Suprapubic skin (tissue), 4 donors: Measurements from ENCODE around the gene DIAPH1. TPM values are rescaled to one million over a fixed set of nuclear protein-coding genes. Genes with fewer than 3 reads are reported as not detected.

ENCODE experiments used
- DNase-seq, 2 donors: peaks; one replicate each; pipeline ENCODE4 v3.0.0-alpha.2; 2019; ENCODE audit warnings: low spot score in 2 of 2
- H3K27ac ChIP-seq: fragments of 200-600 bp; sonication (generic); one replicate; pipeline ENCODE4 v1.5.1; 2019
- H3K27me3 ChIP-seq: fragments of 200-600 bp; sonication (generic); one replicate; pipeline ENCODE4 v1.5.1; 2019
- H3K36me3 ChIP-seq: fragments of 200-600 bp; sonication (generic); one replicate; pipeline ENCODE4 v1.5.1; 2019
- H3K4me1 ChIP-seq: fragments of 200-600 bp; sonication (generic); one replicate; pipeline ENCODE4 v1.5.1; 2019
- H3K4me3 ChIP-seq: fragments of 200-600 bp; sonication (generic); one replicate; pipeline ENCODE4 v1.5.1; 2019; ENCODE audit warnings: mild to moderate bottlenecking
- H3K9me3 ChIP-seq: fragments of 200-600 bp; sonication (generic); one replicate; pipeline ENCODE4 v1.5.1; 2019
- CTCF ChIP-seq, 2 donors: fragments of 200-600 bp in 1 of 2; fragments of 450-650 bp in 1 of 2; sonication (generic) in 1 of 2; IDR thresholded peaks; one replicate each; pipeline ENCODE4 v1.5.1; 2016 to 2019; ENCODE audit warnings: antibody characterized with exemption in 2 of 2, mild to moderate bottlenecking in 1 of 2, moderate library complexity in 1 of 2
- EP300 ChIP-seq: sonication (generic); formaldehyde crosslinking; IDR thresholded peaks from one replicate; pipeline ENCODE4 v1.6.1; 2017; ENCODE audit warnings: antibody characterized with exemption
- POLR2A ChIP-seq, 2 donors: fragments of 450-650 bp; IDR thresholded peaks; one replicate each; pipeline ENCODE4 v1.6.1; 2017; ENCODE audit warnings: antibody characterized with exemption in 2 of 2, mild to moderate bottlenecking in 2 of 2, moderate library complexity in 2 of 2
- POLR2AphosphoS5 ChIP-seq, 3 donors: sonication (generic); formaldehyde crosslinking; IDR thresholded peaks; one replicate each; pipeline ENCODE4 v1.6.1; 2017; ENCODE audit warnings: antibody characterized with exemption in 3 of 3
- WGBS: methylation state at CpG from one replicate; pipeline ENCODE4 v1.1.5; 2018; 5-methylcytosine and 5-hydroxymethylcytosine counted together
- total RNA-seq, 4 donors: library from RNA; depleted of rRNA; stranded (reverse); fragments of >200 nt; gene quantifications; one replicate each; pipeline ENCODE4 v1.1.0, GENCODE V29; 2016

Gene DIAPH1
- total RNA-seq, 4 donors from 2014 or later, result 83.0 to 115 (median 95.1) TPM

- 18% methylated on average over 9 of the region's 9 CpGs for WGBS
- TF ChIP-seq CTCF (IDR thresholded peaks at IDR 0.05) (peak; percentile 70 to 89), EP300 (no peak), POLR2AphosphoS5 (IDR thresholded peaks at IDR 0.05) (peak in 2 of 3 donors; percentile 84 to 91), POLR2A (IDR thresholded peaks at IDR 0.05) (no peak)
- Histone ChIP-seq H3K4me3 (peak overlapping the region; percentile 13), H3K9me3 (no peaks in the 10 kb centered on the region), H3K4me1 (peaks cover 54% of the 10 kb centered on the region), H3K27ac (peak overlapping the region; percentile 91), H3K27me3 (no peaks in the 10 kb centered on the region), H3K36me3 (peaks cover 9% of the 10 kb centered on the region)
- DNase-seq, result peak; percentile 91 to 92
Measured at GRCh38 chr5:141560725-141561483, 57.9 kb downstream of the DIAPH1 start.

DNA sequence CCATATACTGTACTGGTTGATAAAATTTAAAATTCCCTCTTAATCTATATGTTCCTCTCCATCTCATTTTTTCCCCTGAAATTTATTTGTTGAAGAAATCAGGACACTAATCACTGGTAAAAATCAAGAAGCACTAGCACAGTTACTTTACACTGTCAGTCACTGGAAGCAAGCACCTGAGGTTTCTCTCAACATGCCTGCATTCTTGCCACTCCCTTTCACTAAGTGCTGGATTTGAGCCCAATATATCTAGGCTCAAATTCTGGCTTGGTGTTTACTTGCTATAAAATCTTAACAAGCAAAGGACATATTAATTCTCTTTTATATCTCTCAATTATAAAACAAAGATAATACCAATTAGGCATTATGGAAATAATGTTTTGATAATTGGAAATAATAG, 58.6 kb downstream of the DIAPH1 start:
- DNase-seq, result no peak
- H3K36me3 ChIP-seq, result peaks cover 10% of the 10 kb centered on the region
- peak overlapping the region; percentile 13 for H3K4me3 ChIP-seq
- peaks cover 54% of the 10 kb centered on the region for H3K4me1 ChIP-seq
- no peaks in the 10 kb centered on the region for H3K27me3 ChIP-seq
- H3K27ac ChIP-seq, result peak overlapping the region; percentile 91
- H3K9me3 ChIP-seq, result no peaks in the 10 kb centered on the region
- TF ChIP-seq POLR2A (IDR thresholded peaks at IDR 0.05), result no peak
- no peak for TF ChIP-seq POLR2AphosphoS5 (IDR thresholded peaks at IDR 0.05)
- TF ChIP-seq CTCF (IDR thresholded peaks at IDR 0.05), result no peak
- TF ChIP-seq EP300, result no peak

GRCh38 chr5:141559461-141559860, 59.3 kb downstream of the DIAPH1 start:
- Histone ChIP-seq H3K4me1 (peaks cover 53% of the 10 kb centered on the region), H3K27ac (peak overlapping the region; percentile 91), H3K9me3 (no peaks in the 10 kb centered on the region), H3K36me3 (peaks cover 10% of the 10 kb centered on the region), H3K4me3 (peak overlapping the region; percentile 13), H3K27me3 (no peaks in the 10 kb centered on the region)
- TF ChIP-seq CTCF (IDR thresholded peaks at IDR 0.05) (no peak), POLR2AphosphoS5 (IDR thresholded peaks at IDR 0.05) (peak in 1 of 3 donors; percentile 24), POLR2A (IDR thresholded peaks at IDR 0.05) (no peak)
- no peak for DNase-seq

DNA sequence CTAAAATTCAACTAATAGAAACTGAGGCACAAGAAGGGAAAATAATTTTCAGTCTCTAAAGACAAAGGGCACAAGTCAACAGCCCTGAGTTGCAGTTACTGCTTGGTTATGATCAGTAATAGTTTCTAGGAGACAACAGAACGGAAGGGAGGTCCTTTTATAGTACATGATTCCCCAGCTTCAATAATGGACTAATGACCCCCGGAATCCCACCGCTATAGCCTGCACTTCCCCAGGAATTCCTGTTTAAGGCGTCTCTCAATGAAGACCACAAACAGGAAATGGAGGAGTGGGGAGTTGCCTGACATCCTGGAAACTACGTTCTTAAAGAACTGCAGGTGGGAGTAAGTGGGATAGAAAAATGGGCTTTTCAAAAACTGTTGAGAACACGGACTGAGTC, 60.6 kb downstream of the DIAPH1 start:
- no peaks in the 10 kb centered on the region for H3K27me3 ChIP-seq
- H3K4me3 ChIP-seq, result peak overlapping the region; percentile 10
- DNase-seq, result no peak
- H3K9me3 ChIP-seq, result no peaks in the 10 kb centered on the region
- H3K27ac ChIP-seq, result peak overlapping the region; percentile 91
- peaks cover 42% of the 10 kb centered on the region for H3K4me1 ChIP-seq
- peaks cover 10% of the 10 kb centered on the region for H3K36me3 ChIP-seq
- 42% methylated on average over 6 of the region's 6 CpGs for WGBS
- TF ChIP-seq EP300, result no peak
- no peak for TF ChIP-seq POLR2A (IDR thresholded peaks at IDR 0.05)
- TF ChIP-seq POLR2AphosphoS5 (IDR thresholded peaks at IDR 0.05), result peak in 1 of 3 donors; percentile 13

- DNase-seq, result peak; percentile 92 to 95
- Histone ChIP-seq H3K4me3 (peak overlapping the region; percentile 26), H3K27ac (peak overlapping the region; percentile 91), H3K9me3 (no peaks in the 10 kb centered on the region), H3K27me3 (no peaks in the 10 kb centered on the region), H3K36me3 (peaks cover 11% of the 10 kb centered on the region), H3K4me1 (peaks cover 42% of the 10 kb centered on the region)
- TF ChIP-seq POLR2A (IDR thresholded peaks at IDR 0.05), result no peak
- peak; percentile 75 to 82 for TF ChIP-seq CTCF (IDR thresholded peaks at IDR 0.05)
- TF ChIP-seq EP300, result no peak
- TF ChIP-seq POLR2AphosphoS5 (IDR thresholded peaks at IDR 0.05), result peak in 2 of 3 donors; percentile 83 to 91
- WGBS, result 15% methylated on average over 11 of the region's 11 CpGs
Measured at GRCh38 chr5:141557681-141558136, 61.1 kb downstream of the DIAPH1 start.
